Measurements from ENCODE around the gene ERG. TPM values are rescaled to one million over a fixed set of nuclear protein-coding genes. Genes with fewer than 3 reads are reported as not detected.

The ERG gene
- total and polyA plus RNA-seq, 2 of the 8 experiments (the other 6 are each of a cell fraction or from before 2014, with no cell fraction given) = 1.0 to 3.0 TPM

DNA sequence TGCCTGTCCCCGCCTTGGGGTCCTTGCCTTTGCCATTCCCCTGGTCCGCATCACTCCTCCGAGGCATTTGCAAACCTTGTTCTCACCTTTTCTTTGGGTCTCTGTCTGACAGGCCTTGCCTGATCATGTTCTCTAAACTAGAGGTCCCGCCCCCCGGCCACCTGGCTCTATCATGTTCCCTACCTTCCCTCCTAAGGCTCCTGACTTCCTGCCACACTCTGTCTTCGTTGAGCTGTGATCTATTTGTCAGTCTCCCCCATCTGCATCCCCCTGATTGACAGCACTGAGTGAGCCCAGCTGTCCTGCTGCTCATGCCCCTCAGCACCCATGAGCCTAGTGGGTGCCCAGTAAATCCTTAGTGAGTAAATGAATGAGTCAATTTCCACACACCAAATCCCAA, 22.8 kb downstream of the ERG start:
- no peak overlapping the region; the same call in 1 of the 2 replicates for H3K18ac ChIP-seq (ENCODE audit: extremely low read depth, low read length)
- POLR2A ChIA-PET (ENCODE audit: partially characterized antibody) = no interaction called here
- TF ChIP-seq BCL11A (IDR thresholded peaks at IDR 0.05; ENCODE audit: low read depth in 2 of 2, low read length in 2 of 2) (no peak), TAF7 (optimal IDR thresholded peaks at IDR 0.05; ENCODE audit: borderline replicate concordance, low read depth, low read length) (no peak), ZNF274 (IDR thresholded peaks at IDR 0.05; ENCODE audit: borderline replicate concordance, extremely low read depth, low read length) (no peak), NANOG (IDR thresholded peaks at IDR 0.05; ENCODE audit: insufficient read depth, low read depth, low read length, poor library complexity, severe bottlenecking) (no peak), JUN (IDR thresholded peaks at IDR 0.05; ENCODE audit: low read depth, low read length) (no peak), CHD2 (IDR thresholded peaks at IDR 0.05; ENCODE audit: low read length) (no peak), SAP30 (IDR thresholded peaks at IDR 0.05; ENCODE audit: insufficient read depth, insufficient replicate concordance, low read length) (no peak), CHD1 (IDR thresholded peaks at IDR 0.05; ENCODE audit: low read depth, low read length) (no peak), SRF (IDR thresholded peaks at IDR 0.05; ENCODE audit: low read depth, low read length) (no peak), SP2 (IDR thresholded peaks at IDR 0.05; ENCODE audit: low read length) (no peak), EZH2 (IDR thresholded peaks at IDR 0.05; ENCODE audit: low read depth, low read length, severe bottlenecking) (no peak)
- TF ChIP-seq, protein P1, sequence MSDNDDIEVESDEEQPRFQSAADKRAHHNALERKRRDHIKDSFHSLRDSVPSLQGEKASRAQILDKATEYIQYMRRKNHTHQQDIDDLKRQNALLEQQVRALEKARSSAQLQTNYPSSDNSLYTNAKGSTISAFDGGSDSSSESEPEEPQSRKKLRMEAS (IDR thresholded peaks at IDR 0.05) = 0 out of 2 replicates have a peak, but pooled peaks have one; percentile 12
- TF ChIP-seq, protein P2, sequence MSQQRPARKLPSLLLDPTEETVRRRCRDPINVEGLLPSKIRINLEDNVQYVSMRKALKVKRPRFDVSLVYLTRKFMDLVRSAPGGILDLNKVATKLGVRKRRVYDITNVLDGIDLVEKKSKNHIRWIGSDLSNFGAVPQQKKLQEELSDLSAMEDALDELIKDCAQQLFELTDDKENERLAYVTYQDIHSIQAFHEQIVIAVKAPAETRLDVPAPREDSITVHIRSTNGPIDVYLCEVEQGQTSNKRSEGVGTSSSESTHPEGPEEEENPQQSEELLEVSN (IDR thresholded peaks at IDR 0.05) = peak; percentile 64; the same call in 1 of the 2 replicates

More for the DNA sequence above, 22.8 kb downstream of the ERG start:
- Histone ChIP-seq H3K23ac (ENCODE audit: insufficient read length) (no peak overlapping the region), H3K79me1 (ENCODE audit: low read depth, low read length) (no peaks in the 10 kb centered on the region), H2AK5ac (ENCODE audit: low read depth, low read length) (no peak overlapping the region), H3K56ac (replicated peaks; ENCODE audit: insufficient read length, low read depth, low read length) (no peak overlapping the region), H4K8ac (ENCODE audit: extremely low read depth, insufficient read depth, low read length) (no peak overlapping the region), H3K36me3 (ENCODE audit: control insufficient read depth in 2 of 4, insufficient read depth in 4 of 4, low read length in 3 of 4) (no peaks in the 10 kb centered on the region), H3K4me2 (ENCODE audit: insufficient read depth in 1 of 2, low read depth in 2 of 2, low read length in 2 of 2) (no peak overlapping the region), H3K4ac (replicated peaks; ENCODE audit: insufficient read length, low read depth, low read length) (no peak overlapping the region), H3K4me3 (ENCODE audit: extremely low read depth in 1 of 4, insufficient read depth in 2 of 4, low read depth in 3 of 4, low read length in 4 of 4) (no peak overlapping the region), H2BK120ac (replicated peaks; ENCODE audit: low read depth, low read length) (no peak overlapping the region), H3K27me3 (replicated peaks in 1 of 4; ENCODE audit: control insufficient read depth in 3 of 4, extremely low read depth in 1 of 4, insufficient read depth in 3 of 4, low read length in 3 of 4) (peaks cover 0 to 11% (median 3%) of the 10 kb centered on the region in 4 experiments; a peak in 4 of 7 replicates), H3K23me2 (ENCODE audit: low read depth, low read length) (no peaks in the 10 kb centered on the region), H2BK12ac (ENCODE audit: low read depth, low read length) (peak overlapping the region; percentile 46; the same call in 1 of the 2 replicates), H2AFZ (ENCODE audit: low read length) (no peak overlapping the region), H3K27ac (ENCODE audit: low read depth, low read length) (no peak overlapping the region), H3K14ac (ENCODE audit: insufficient read length) (no peak overlapping the region), H3K4me1 (replicated peaks in 1 of 4; ENCODE audit: control insufficient read depth in 3 of 4, insufficient read depth in 4 of 4, low read length in 3 of 4) (peaks cover 0 to 12% (median 6%) of the 10 kb centered on the region in 4 experiments; a peak in 5 of 7 replicates), H2BK15ac (ENCODE audit: low read length) (no peak overlapping the region), H4K20me1 (replicated peaks in 1 of 2; ENCODE audit: control insufficient read depth in 1 of 2, insufficient read depth in 2 of 2, low read length in 2 of 2) (no peaks in the 10 kb centered on the region), H4K5ac (ENCODE audit: insufficient read length, low read depth, low read length) (no peak overlapping the region), H2BK20ac (ENCODE audit: low read length) (peak overlapping the region; percentile 29; the same call in 1 of the 2 replicates), H2BK5ac (ENCODE audit: low read depth, low read length) (peak overlapping the region; percentile 48; the same call in 1 of the 2 replicates), H3K9me3 (ENCODE audit: insufficient read depth in 2 of 2, low read depth in 1 of 2, low read length in 1 of 2) (no peaks in the 10 kb centered on the region), H4K91ac (replicated peaks; ENCODE audit: insufficient read length, low read length) (peak overlapping the region; percentile 52), H3K9ac (replicated peaks in 1 of 4; ENCODE audit: extremely low read depth in 1 of 4, low read depth in 3 of 4, low read length in 3 of 4) (no peak overlapping the region), H3K79me2 (ENCODE audit: control insufficient read depth in 1 of 2, insufficient read depth in 2 of 2, low read length in 2 of 2) (no peaks in the 10 kb centered on the region)
- WGBS, 2 experiments (ENCODE audit: extremely low coverage in 1 of 2, insufficient coverage in 1 of 2, insufficient read length in 1 of 2, insufficient replicate concordance in 2 of 2, low coverage in 1 of 2, low lambda C conversion rate in 2 of 2, missing lambda C conversion rate in 1 of 2) = 87% methylated on average over 6 of the region's 6 CpGs; no CpG with 5 or more reads in 1 of the 2 experiments
- no peak for FAIRE-seq
- CTCF ChIA-PET (ENCODE audit: partially characterized antibody) = no interaction called here
- DNase-seq (ENCODE audit: low read depth in 1 of 2, low spot score in 2 of 2) = peak in 1 of 2 experiments; percentile 50

All from H1 (cell line).